CD4-positive, alpha-beta T cell treated with Interleukin-21 for 1 hour (primary cell): Measurements from ENCODE around the gene GTF2F2.
"Not testable (repeated sequence)": the region's sequence is repeated elsewhere in the genome, so short reads cannot be mapped to it uniquely, and the experiment has no call there.

ENCODE experiments used
- DNase-seq: peaks from one replicate; pipeline ENCODE4 v3.0.0-alpha.2; 2020

GTF2F2 gene

DNA sequence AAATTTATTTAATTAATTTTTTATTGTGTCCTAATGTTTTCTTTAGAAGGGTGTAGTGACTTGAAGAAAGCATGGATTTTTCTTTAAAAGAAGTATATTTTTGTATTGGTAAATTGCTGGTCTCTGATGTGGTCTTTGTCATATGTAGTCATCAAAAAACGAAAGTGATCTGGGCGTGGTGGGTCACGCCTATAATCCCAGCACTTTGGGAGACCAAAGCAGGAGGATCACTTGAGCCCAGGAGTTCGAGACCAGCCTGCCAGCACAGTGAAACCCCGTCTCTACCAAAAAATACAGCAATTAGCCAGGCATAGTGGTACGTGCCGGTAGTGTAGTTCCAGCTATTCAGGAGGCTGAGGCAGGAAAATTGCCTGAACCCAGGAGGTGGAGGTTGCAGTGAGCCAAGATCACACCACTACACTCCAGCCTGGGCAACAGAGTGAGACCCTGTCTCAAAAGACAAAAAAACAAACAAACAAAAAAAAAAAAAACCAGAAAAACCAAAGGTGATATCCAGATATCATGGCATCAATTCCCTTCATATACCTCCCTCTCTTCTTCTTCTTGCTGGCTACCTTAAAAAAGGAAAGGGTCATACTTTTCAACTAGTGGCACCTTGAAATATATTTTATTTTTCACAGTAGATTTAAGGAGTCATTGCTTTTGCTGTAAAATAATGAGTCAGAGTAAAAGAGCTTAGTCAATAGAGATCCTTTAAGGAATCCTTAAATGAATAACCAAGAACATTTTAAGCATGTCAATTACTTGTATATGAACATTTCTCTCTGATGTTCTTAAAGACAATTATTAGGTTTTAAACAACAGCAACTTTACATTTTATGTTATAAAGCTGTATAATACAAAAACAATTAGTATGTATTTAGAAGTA is 60.6 kb downstream of the GTF2F2 start:
- no peak for DNase-seq

DNA sequence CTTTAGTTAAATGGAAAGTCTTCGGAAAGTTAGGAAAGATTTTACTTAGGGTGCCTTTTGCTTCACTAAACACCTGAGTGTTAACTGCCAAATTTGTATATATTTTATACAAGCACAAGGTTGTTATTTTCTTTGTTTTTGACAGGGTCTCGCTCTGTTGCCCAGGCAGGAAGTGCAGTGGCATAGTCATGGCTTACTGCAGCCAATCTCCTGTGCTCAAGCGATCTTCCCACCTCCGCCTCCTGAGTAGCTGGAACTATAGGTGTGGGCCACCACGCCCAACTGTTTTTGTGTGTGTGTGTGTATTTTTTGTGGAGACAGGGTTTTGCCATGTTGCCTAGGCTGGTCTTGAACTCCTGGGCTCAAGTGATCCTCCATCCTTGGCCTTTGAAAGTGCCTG is 64.4 kb downstream of the GTF2F2 start:
- DNase-seq, result no peak

DNA sequence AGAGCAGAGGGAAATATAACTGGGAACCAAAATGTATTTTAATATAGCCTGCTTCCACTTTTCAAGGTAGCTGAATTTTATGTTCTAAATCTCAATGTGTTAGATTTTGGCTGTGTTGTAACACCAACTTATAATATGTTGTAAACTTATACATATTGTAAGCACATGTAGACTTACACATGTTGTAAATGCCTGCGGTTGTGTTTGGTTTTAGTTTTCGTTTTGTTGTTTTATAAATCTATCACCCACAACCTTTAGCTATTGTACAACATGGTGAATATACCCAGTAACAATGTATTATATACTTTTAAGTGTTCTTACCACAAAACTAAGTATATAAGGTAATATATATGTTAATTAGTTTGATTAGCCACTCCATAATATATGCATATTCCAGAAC is 65.0 kb downstream of the GTF2F2 start:
- DNase-seq, result no peak

DNA sequence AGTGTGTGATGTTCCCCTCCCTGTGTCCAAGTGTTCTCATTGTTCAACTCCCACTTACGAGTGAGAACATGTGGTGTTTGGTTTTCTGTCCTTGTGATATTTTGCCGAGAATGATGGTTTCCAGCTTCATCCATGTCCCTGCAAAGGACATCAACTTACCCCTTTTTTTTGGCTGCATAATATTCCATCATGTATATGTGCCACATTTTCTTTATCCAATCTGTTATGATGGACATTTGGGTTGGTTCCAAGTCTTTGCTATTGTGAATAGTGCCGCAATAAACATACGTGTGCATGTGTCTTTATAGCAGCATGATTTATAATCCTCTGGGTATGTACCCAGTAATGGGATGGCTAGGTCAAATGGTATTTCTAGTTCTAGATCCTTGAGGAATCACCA is 68.8 kb downstream of the GTF2F2 start:
- DNase-seq, result not testable (repeated sequence)

DNA sequence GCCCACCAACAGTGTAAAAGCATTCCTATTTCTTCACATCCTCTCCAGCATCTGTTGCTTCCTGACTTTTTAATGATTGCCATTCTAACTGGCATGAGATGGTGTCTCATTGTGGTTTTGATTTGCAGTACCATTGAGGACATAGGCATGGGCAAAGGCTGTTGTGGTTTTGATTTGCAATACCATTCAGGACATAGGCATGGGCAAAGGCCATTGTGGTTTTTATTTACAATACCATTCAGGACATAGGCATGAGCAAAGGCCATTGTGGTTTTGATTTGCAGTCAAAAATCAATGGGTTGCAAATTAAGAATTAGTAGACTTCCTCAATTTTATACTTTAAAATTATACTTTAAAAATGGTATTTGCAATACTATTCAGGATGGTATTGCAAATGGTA is 69.2 kb downstream of the GTF2F2 start:
- DNase-seq, result not testable (repeated sequence)

DNA sequence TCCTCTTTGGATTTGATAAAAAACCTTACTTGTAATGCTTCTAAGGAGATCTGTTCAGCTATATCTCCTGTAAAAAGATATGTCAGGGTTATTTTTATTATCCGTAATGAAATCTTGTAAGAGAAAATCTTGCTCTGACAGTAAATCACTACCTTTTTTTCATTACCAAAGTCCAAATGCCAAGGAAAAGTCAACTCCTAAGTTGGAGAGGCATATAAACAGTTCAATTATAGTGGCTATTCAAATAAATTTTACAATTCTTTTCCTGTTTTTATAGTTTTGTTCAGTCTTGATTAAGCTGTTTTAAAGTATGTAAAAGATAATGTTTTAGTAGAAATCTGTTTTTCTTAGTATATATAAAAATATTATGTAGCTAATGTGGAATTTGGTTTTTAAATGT is 71.6 kb downstream of the GTF2F2 start:
- no peak for DNase-seq

DNA sequence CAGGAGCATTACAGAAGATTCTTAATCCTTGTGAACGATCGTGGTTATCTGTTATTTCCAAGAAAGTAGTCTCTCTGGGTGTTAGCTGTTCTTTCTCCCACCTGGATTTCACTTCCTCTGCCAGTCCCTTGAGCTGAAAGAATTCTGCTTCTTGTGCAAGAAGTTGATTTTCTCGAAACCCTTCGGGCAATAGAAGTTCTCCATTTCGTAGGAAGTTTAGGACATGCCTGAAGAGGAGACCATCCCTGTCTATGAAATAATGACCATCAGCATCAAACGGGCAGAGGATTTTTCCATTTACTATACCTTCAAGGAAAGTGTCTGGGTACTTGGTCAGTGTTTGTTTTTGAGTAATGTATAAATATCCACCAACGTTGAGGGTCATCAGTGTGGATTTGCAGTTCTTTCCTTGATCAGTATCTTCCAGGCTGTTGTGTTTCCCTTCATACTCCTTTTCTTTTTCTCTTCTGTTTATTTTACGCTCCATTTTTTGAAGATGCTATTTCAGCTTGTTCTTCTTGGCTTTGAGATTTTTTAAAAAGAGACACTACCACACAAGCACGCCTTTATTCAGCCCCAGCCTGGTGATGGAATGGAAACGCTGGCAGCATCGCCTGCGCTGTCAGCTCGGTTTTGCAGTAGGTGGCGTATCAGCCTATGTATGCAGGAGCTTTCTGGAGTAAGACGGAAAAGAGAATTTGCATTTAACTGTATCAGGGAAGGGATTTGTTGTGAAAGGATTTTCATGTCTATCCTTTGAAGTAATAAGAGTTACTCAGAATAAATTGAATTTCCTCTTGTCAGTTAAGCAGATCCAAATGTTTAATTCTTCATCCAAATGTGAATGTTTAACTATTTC is 74.0 kb downstream of the GTF2F2 start:
- no peak for DNase-seq

DNA sequence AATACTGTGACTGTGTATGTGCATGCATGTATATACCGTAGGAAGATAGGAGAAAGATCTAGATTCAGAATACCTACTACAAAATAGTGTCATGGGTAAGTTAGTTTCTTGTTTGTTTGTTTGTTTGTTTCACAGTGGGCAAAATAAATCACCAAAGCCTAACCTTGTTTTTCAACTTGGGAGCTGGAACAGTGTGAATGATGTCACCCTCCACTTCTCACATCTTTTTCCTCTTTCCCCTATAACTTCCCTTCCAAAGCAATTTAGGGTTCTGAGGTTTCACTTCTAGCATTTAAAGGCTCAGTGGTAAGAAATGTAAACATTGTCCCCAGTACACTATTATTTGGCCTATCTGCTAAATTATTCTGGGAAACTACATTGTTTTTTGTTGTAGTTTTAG is 75.1 kb downstream of the GTF2F2 start:
- DNase-seq, result no peak

DNA sequence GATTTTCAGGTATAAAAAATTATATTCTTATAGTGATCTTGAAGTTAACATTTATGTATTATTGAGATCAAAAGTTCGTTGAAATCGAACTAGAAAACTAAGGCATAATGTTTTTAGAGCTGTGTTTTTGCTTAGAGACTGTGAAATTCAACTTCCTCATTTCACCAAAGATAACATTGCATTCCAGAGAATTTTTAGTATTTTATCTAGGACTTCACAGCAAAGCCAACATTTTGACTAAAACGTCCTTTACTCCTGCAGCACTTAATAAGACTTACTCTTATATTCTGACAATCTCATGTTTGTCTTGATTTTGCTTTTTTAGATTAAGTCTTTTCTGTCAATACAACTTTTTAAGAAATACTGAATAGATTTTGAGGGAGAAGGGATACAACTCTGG is 75.8 kb downstream of the GTF2F2 start:
- no peak for DNase-seq

DNA sequence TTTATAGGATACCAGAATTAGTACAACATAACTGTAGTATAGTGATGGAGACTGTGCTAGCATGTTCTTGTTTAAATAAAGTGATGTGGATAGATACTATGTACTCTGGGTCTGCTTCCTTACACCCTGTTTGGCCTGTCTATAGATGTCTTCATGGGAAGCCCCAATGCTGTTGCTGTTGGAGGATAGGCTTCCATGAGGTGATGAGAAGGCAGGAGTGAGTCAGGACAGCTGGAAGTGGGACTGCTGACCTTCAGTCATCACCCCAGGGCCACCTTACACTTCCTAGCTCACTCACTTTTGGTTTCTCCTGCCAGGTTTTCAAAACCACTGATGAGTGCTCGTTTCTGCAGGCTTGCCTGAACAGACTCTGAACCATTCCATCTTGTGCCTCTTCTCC is 76.3 kb downstream of the GTF2F2 start:
- DNase-seq, result no peak

DNA sequence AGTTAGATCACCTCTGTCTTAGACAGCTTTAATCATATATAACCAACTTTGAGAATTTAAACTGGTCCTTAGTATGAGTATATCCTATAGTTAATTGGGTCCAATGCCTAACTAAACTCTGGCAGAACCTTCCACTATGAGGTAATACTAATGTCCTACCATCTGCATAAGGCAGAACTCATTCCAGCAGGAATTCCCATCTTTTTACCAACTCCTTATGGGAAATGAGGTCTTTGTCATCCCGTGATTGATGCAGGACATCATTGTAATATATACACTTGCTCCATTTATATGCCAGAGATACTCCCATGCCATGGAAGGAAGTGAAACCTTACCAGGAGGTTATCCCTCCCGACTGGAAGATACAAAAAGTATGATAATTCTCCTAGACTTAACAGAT is 77.7 kb downstream of the GTF2F2 start:
- no peak for DNase-seq

DNA sequence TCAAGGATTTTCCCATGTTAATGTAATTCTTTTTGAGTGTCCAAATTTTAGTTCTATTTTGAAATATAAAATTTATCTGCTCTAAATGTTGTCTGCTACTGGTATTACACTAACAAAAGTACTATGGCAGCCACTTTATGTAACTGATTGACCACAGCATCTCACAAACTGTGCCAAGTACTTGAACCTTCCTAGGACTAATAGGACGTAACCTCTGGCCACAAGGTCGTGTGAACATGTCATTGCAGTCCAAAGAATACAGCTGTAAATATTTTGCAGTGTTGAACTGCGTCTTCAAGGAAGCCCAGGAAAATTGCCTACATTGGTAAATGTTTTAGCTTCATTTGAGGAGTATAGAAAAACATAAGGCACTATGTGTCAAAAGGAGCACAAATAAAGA is 78.6 kb downstream of the GTF2F2 start:
- DNase-seq, result no peak

DNA sequence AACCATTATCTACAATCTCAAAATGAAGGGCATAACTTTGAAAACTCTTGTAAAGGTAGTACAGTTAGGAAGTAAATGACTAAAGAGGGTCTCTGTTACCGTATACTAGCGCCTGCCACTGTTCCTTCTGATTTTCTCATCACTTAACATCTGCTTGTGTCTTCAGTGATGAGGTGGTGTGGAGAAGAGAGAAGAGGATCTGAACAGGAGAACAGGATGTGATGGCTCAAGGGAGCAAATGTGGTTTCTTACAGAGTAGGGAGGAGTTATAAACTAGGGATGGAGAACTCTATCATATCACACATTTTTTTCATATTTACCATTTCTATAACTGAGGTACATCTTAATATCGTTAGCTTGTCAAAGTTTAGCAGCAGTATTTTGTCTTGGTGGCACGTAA is 79.4 kb downstream of the GTF2F2 start:
- no peak for DNase-seq

DNA sequence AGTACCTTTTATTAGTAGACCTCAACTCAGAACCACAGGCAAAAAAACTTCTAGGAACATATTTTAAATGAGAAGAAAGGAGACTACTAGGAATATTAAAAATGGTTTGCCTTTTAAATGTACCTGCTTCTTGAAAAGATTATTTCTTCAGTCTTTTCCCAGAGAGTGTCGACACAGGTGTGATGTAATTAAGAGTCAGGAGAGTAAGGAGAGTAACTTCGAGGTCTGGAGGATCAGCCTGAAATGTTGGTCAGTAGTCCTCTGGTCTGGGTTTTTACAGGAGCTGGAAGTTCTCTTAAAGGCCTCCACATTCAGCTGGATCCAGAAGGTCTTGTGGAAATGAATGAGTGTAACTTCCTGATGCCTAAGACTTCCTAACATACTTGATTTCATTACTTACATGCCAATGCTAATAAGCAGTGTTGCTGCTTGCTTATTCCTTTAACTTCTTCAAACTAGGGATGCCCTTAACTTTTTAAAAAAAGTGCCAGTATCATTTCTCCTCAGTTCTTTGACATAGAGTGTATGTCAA is 80.5 kb downstream of the GTF2F2 start, which contains the start of gene KCTD4:
TSS of gene KCTD4 (minus strand) at position 345 of the 532 bp plus-strand sequence. CDS start 6,478 bp downstream, outside the sequence.
- DNase-seq, result no peak

DNA sequence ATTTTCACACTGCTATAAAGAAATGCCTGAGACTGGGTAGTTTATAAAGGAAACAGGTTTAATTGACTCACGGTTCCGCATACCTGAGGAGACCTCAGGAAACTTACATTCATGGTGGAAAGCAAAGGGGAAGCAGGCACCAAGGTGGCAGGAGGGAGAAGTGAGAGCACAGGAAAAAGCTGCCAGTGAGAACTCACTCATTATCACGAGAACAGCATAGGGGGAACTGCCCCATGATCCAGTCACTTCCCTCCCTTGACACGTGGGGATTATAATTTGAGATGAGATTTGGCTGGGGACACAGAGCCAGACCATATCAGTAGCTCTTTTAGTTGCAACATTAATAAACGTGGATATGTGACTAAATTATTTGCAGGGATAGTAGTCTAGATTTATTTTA is 84.8 kb downstream of the GTF2F2 start:
- DNase-seq, result no peak

DNA sequence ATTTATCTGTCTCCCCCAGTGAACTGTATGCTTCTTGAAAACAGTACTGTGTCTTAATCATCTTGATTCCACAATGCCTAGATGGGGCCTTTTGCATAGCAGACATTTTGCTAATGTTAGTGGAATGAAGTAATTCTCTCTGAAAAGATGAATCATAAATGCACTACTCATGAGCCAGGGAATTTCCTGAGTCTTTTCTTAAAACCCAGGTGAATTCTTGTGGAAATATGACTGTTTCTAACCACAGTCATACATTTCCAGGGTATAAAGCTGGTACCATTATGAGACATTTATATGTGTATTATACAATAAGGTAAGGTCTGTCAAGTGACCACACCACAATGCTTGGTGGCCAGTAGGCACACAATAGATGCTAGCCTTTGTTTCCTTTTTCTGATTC is 86.0 kb downstream of the GTF2F2 start:
- DNase-seq, result no peak

DNA sequence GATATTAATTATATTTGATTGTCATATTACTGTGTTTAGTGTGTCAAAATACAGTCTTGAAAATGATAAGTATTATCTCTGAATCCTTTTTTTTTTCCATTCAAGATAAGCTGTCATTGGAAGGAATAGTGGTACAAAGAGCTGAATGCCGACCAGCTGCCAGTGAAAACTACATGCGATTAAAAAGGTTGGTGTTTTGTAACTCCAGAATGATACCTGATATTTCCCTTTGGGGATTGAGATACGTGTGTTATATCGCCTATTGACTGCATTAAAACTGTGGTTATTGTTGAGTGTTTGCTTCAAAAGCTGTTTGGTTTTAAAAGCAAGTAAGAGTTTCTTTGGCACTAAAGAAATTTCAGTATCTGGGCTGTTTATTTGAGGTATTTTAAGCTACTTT is 87.0 kb downstream of the GTF2F2 start:
- no peak for DNase-seq

DNA sequence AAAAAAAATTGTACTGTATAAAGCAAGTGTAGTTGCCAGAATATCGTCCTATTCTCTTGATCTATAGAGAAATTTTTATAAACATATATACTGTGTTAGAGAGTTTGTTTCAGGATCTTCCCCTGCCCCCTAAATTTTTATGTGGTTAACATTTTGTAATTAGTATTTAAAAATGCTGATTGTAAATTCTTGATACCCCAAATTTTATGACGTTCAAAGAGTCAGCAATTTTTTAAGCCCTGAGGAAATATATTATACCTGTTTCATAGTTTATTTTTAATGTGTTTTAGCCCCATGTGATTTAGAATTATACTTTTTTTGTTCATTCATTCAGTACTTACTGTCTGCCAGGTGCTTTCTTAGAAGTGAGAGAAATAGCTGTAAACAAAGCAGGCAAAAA is 87.8 kb downstream of the GTF2F2 start:
- DNase-seq, result no peak

DNA sequence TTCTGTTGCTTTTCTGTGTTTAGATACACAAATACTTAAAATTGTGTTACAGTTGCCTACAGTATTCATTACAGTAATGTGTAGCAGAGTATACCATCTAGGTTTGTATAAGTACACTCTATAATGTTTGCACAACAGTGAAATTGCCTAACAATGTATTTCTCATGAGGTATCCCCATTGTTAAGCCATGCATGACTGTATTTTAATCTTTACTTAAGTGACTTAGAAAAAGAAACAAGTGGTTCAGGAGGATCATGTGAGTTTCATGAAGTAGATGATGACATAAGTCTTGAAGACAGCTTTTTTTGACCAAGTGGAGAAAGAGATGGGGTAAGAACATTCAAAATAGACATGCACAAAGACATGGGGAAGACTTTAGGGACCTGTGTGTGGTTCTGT is 88.9 kb downstream of the GTF2F2 start:
- DNase-seq, result no peak

DNA sequence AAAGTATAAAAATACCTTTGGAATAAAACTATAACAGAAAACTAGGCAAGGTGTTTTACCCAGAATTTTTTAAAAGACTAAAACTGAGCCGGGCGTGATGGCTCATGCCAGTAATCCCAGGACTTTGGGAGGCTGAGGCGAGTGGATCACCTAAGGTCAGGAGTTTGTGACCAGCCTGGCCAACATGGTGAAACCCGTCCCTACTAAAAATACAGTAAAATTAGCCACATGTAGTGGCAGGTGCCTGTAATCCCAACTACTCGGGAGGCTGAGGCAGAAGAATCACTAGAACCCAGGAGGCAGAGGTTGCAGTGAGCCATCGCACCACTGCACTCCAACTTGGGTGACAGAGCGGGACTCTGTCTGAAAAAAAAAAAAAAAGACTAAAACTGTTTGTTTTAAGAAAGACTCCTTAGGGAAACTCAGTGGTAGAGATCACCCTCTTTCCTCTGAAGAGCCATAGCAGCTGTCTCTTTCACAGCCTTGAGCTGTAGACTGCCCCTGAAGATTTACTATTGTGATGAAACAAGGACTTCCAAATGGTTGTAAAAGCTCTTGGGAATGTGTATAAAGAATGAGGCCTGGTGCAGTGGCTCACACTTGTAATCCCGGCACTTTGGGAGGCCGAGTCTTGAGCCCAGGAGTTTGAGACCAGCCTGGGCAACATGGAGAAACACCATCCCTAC is 95.2 kb downstream of the GTF2F2 start:
- no peak for DNase-seq

DNA sequence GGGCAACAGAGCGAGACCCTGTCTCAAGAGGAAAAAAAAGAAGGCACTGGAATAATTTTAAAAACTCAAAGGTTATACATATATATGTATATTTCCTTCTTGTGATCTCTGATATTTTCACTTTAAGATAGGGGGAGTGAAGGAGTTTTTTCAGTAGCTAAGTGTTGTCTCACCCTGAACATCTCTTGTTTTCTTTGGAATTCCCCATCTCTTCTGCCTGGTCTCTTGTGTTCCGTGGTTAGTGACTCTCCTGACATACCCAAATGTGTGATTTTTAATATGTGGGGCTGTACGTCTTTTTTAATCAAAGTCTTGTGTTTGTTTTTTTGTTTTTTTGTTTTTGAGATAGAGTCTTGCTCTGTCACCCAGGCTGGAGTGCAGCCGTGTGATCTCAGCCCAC is 95.9 kb downstream of the GTF2F2 start:
- DNase-seq, result no peak

DNA sequence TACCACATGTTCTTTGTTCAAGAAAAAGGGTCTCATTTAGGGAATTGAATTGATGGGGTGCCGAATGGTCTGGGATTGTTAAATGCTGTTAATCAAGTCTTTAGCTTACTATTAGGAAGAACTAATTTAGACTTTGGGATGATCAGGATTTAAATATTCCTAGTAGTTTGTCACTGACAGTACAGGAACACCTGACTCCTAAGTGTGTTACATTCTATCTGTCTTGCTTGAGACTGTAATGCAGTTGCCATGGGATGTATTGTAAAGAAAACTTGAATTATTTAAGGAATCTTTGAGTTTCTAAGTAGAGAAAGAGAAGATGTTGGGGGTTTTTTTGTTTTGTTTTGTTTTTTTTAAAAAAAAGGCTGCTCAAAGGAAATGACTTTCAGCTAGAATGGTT is 98.4 kb downstream of the GTF2F2 start:
- no peak for DNase-seq
